ENCODE measurements around the gene F7.

Gene F7

DNA sequence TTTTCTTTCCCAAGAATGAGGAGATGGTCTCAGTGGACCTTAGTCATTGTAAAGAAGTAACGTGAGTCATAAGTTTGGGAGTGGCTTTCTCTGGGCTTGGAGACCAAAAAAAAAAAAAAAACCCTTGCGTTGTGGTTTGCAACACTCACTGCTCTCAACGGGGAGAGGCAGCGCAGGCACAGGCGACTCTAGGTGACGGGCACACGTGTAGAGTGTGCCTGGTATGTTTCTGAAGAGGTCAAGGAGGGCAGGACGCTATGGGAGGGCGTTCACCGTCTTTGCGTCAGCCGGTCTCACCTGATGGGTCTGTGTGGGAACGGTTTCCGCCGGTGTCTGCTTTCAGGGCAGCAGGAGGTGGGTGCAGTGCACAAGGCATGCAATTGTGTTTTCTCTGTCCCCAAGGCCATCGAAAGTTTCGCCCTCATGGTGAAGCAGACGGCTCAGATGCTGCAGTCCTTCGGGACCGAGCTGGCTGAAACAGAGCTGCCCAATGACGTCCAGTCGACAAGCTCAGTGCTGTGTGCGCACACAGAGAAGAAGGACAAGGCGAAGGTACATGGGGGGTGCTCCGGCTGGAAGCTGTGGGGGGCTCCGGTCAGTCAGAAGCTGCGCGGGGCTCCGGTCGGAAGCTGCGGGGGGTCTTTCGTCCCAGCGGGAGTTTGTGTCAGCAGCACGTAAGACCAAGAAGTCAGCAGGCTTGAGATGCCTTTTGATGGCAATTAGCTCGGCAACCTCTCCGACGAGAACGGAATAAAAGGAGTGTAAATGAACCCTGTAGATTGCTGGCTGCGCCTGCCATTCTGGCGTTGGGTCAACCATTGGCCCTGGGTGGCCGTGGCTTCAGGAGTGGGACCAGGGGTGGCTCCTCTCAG lies 40.8 kb upstream of the F7 start:
- Histone ChIP-seq H3K9ac (ENCODE audit: low read length) (no peak overlapping the region), H3K79me2 (ENCODE audit: insufficient read depth, low read length) (no peaks in the 10 kb centered on the region), H2AFZ (ENCODE audit: low read depth, low read length, severe bottlenecking) (no peak overlapping the region), H3K27me3 (ENCODE audit: low read length) (no peaks in the 10 kb centered on the region), H3K9me3 (ENCODE audit: insufficient read depth, low read length) (no peaks in the 10 kb centered on the region), H3K4me3 (ENCODE audit: insufficient read depth, low read length, poor library complexity, severe bottlenecking) (no peak overlapping the region), H3K9me2 (replicated peaks; ENCODE audit: insufficient read depth, low read length) (no peaks in the 10 kb centered on the region), H4K20me1 (ENCODE audit: low read depth, low read length) (no peaks in the 10 kb centered on the region), H3F3A (ENCODE audit: insufficient read depth) (no peaks in the 10 kb centered on the region), H3K36me3 (ENCODE audit: low read length) (no peaks in the 10 kb centered on the region), H3K4me2 (ENCODE audit: low read depth, low read length, poor library complexity, severe bottlenecking) (no peak overlapping the region), H3K27ac (ENCODE audit: low read depth, low read length) (no peak overlapping the region)
- TF ChIP-seq, protein P1, sequence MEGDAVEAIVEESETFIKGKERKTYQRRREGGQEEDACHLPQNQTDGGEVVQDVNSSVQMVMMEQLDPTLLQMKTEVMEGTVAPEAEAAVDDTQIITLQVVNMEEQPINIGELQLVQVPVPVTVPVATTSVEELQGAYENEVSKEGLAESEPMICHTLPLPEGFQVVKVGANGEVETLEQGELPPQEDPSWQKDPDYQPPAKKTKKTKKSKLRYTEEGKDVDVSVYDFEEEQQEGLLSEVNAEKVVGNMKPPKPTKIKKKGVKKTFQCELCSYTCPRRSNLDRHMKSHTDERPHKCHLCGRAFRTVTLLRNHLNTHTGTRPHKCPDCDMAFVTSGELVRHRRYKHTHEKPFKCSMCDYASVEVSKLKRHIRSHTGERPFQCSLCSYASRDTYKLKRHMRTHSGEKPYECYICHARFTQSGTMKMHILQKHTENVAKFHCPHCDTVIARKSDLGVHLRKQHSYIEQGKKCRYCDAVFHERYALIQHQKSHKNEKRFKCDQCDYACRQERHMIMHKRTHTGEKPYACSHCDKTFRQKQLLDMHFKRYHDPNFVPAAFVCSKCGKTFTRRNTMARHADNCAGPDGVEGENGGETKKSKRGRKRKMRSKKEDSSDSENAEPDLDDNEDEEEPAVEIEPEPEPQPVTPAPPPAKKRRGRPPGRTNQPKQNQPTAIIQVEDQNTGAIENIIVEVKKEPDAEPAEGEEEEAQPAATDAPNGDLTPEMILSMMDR (IDR thresholded peaks at IDR 0.05; ENCODE audit: insufficient read depth, low read length, poor library complexity, severe bottlenecking): no peak
- TF ChIP-seq EZH2phosphoT487 (conservative IDR thresholded peaks at IDR 0.05; ENCODE audit: low read length): no peak

DNA sequence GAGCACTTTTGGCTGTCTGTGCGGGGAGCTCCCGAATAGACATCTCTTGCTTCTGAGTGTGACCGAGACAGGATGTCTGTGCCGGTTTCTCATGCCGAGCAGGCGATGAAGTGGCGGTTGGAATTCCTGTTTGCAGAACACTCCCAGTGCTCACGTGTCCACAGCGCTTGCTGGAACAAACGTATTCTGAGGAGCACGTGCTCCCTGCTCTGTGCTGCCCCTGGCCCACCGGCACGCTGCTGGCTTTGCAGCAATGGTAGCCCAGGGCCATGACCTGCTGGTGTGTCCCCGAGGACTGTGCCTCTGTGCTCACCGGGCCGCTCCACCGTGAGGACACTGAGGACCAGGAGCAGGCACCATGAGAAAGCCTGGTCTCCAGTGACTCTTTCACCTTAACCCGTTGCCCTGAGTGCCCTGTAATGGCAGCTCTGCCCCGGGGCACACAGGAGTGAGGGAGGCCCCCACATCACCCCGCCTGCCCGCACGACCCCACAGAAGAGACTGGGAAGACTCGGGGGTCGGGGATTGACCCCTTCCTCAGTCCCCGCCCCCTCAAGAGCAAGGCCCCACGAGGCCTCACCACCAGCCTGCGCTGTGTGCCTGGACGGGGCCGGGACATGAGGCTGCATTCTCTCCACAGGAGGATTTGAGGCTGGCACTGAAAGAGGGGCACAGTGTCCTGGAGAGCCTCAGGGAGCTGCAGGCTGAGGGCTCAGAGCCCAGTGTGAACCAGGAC lies 40.0 kb upstream of the F7 start:
- no peak overlapping the region for H3K4me2 ChIP-seq (ENCODE audit: low read depth, low read length, poor library complexity, severe bottlenecking)
- H4K20me1 ChIP-seq (ENCODE audit: low read depth, low read length): no peaks in the 10 kb centered on the region
- H3K27me3 ChIP-seq (ENCODE audit: low read length): no peaks in the 10 kb centered on the region
- no peaks in the 10 kb centered on the region for H3K9me3 ChIP-seq (ENCODE audit: insufficient read depth, low read length)
- H3F3A ChIP-seq (ENCODE audit: insufficient read depth): no peaks in the 10 kb centered on the region
- no peaks in the 10 kb centered on the region for H3K9me2 ChIP-seq (replicated peaks; ENCODE audit: insufficient read depth, low read length)
- no peaks in the 10 kb centered on the region for H3K79me2 ChIP-seq (ENCODE audit: insufficient read depth, low read length)
- no peak overlapping the region for H2AFZ ChIP-seq (ENCODE audit: low read depth, low read length, severe bottlenecking)
- no peak overlapping the region for H3K27ac ChIP-seq (ENCODE audit: low read depth, low read length)
- H3K9ac ChIP-seq (ENCODE audit: low read length): no peak overlapping the region
- TF ChIP-seq EZH2phosphoT487 (conservative IDR thresholded peaks at IDR 0.05; ENCODE audit: low read length): no peak
- TF ChIP-seq, protein P1 (IDR thresholded peaks at IDR 0.05; ENCODE audit: insufficient read depth, low read length, poor library complexity, severe bottlenecking): no peak
- no peaks in the 10 kb centered on the region for H3K36me3 ChIP-seq (ENCODE audit: low read length)
- no peak overlapping the region for H3K4me3 ChIP-seq (ENCODE audit: insufficient read depth, low read length, poor library complexity, severe bottlenecking)

DNA sequence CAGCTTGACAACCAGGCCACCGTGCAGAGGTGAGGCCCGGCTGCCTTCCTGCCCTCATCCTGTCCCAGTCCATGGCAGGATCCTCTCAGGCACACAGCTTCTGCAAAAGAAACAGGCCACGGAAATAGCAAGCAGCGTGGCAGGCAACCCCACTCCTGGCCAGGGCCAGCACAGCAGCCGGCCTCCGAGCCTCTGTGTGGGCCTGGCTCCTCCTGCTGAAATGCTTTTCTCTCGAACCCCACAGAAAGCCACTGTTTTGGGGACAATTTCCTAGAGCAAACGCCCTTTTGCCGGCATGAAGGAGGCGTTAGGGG lies 39.5 kb upstream of the F7 start:
- Histone ChIP-seq H4K20me1 (ENCODE audit: low read depth, low read length) (no peaks in the 10 kb centered on the region), H3K36me3 (ENCODE audit: low read length) (no peaks in the 10 kb centered on the region), H3K27ac (ENCODE audit: low read depth, low read length) (no peak overlapping the region), H3K9me2 (replicated peaks; ENCODE audit: insufficient read depth, low read length) (no peaks in the 10 kb centered on the region), H3K4me3 (ENCODE audit: insufficient read depth, low read length, poor library complexity, severe bottlenecking) (no peak overlapping the region), H3F3A (ENCODE audit: insufficient read depth) (no peaks in the 10 kb centered on the region), H2AFZ (ENCODE audit: low read depth, low read length, severe bottlenecking) (no peak overlapping the region), H3K9me3 (ENCODE audit: insufficient read depth, low read length) (no peaks in the 10 kb centered on the region), H3K9ac (ENCODE audit: low read length) (no peak overlapping the region), H3K79me2 (ENCODE audit: insufficient read depth, low read length) (no peaks in the 10 kb centered on the region), H3K27me3 (ENCODE audit: low read length) (no peaks in the 10 kb centered on the region), H3K4me2 (ENCODE audit: low read depth, low read length, poor library complexity, severe bottlenecking) (no peak overlapping the region)
- no peak for TF ChIP-seq EZH2phosphoT487 (conservative IDR thresholded peaks at IDR 0.05; ENCODE audit: low read length)
- TF ChIP-seq, protein P1 (IDR thresholded peaks at IDR 0.05; ENCODE audit: insufficient read depth, low read length, poor library complexity, severe bottlenecking): no peak
